NB4 (cell line): ENCODE data around the gene HELZ.

Experiments used
- MAX ChIP-seq: IDR thresholded peaks from 2 replicates; pipeline ENCODE4 v1.6.1; 2011; ENCODE audit warnings: low read depth, low read length
- MYC ChIP-seq: IDR thresholded peaks from 2 replicates; pipeline ENCODE4 v1.6.1; 2011; ENCODE audit warnings: low read depth, low read length
- POLR2A ChIP-seq: IDR thresholded peaks from 2 replicates; pipeline ENCODE4 v1.6.1; 2011; ENCODE audit warnings: mild to moderate bottlenecking; ENCODE audit not compliant: insufficient read length; ENCODE audit errors: extremely low read depth
- TF ChIP-seq, protein P1 (sequence below): IDR thresholded peaks from one replicate; pipeline ENCODE4 v1.5.1; 2012; ENCODE audit warnings: low read depth, low read length

- TF ChIP-seq, protein P1, sequence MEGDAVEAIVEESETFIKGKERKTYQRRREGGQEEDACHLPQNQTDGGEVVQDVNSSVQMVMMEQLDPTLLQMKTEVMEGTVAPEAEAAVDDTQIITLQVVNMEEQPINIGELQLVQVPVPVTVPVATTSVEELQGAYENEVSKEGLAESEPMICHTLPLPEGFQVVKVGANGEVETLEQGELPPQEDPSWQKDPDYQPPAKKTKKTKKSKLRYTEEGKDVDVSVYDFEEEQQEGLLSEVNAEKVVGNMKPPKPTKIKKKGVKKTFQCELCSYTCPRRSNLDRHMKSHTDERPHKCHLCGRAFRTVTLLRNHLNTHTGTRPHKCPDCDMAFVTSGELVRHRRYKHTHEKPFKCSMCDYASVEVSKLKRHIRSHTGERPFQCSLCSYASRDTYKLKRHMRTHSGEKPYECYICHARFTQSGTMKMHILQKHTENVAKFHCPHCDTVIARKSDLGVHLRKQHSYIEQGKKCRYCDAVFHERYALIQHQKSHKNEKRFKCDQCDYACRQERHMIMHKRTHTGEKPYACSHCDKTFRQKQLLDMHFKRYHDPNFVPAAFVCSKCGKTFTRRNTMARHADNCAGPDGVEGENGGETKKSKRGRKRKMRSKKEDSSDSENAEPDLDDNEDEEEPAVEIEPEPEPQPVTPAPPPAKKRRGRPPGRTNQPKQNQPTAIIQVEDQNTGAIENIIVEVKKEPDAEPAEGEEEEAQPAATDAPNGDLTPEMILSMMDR: no peak
- TF ChIP-seq POLR2A (no peak), MAX (no peak), MYC (no peak)
Observed at GRCh38 chr17:67266496-67266895, 21.5 kb upstream of the HELZ start.
